Keratinocyte (primary cell): ENCODE data around the gene CD7. TPM values are rescaled to one million over a fixed set of nuclear protein-coding genes. Genes with fewer than 3 reads are reported as not detected.
A peak's percentile ranks its signal among the peaks of the same experiment; 100 is the strongest.

Experiments
- DNase-seq: peaks from one replicate; pipeline ENCODE4 v3.0.0-alpha.2; 2011; ENCODE audit warnings: low read depth, missing footprints, low spot score
- FAIRE-seq: peaks from 2 replicates; lab custom pipeline; 2011; peaks lifted over from hg19 to GRCh38; lab: Jason Lieb, UNC
- H2AFZ ChIP-seq: 2 replicates; pipeline ENCODE4 v1.6.0; 2012; ENCODE audit warnings: low read length, control low read depth, inconsistent platforms; ENCODE audit not compliant: control insufficient read depth
- H3K27ac ChIP-seq: 2 replicates; pipeline ENCODE4 v1.5.1; 2011; ENCODE audit warnings: low read length; ENCODE audit not compliant: control insufficient read depth, insufficient read depth
- H3K27me3 ChIP-seq: 3 replicates; pipeline ENCODE4 v1.6.0; 2011; ENCODE audit warnings: low read length; ENCODE audit not compliant: control insufficient read depth, insufficient read depth; ENCODE audit errors: extremely low read depth
- H3K36me3 ChIP-seq, 2 experiments: 2 replicates in 1 of 2; 3 replicates in 1 of 2; pipeline ENCODE4 v1.5.1; 2011; ENCODE audit warnings: low read length in 2 of 2, mild to moderate bottlenecking in 1 of 2; ENCODE audit not compliant: control insufficient read depth in 2 of 2, insufficient read depth in 2 of 2; ENCODE audit errors: extremely low read depth in 1 of 2
- H3K4me1 ChIP-seq: 3 replicates; pipeline ENCODE4 v1.5.1; 2011; ENCODE audit warnings: low read length; ENCODE audit not compliant: control insufficient read depth, insufficient read depth; ENCODE audit errors: extremely low read depth
- H3K4me2 ChIP-seq: 3 replicates; pipeline ENCODE4 v1.6.0; 2011; ENCODE audit warnings: low read depth, low read length; ENCODE audit not compliant: control insufficient read depth, insufficient read depth; ENCODE audit errors: extremely low read depth
- H3K4me3 ChIP-seq, 3 experiments: fragments of 200-600 bp in 1 of 3; sonication (generic) in 1 of 3; 2 replicates in 2 of 3; 3 replicates in 1 of 3; pipeline ENCODE4 v1.5.1; 2011 to 2016; ENCODE audit warnings: low read length in 3 of 3, mild to moderate bottlenecking in 3 of 3, control low read depth in 2 of 3, inconsistent platforms in 1 of 3, low read depth in 1 of 3, mixed read lengths in 1 of 3, mixed run types in 1 of 3, moderate library complexity in 1 of 3; ENCODE audit not compliant: control insufficient read depth in 2 of 3, insufficient read depth in 2 of 3; ENCODE audit errors: extremely low read depth in 1 of 3
- H3K79me2 ChIP-seq: 2 replicates; pipeline ENCODE4 v1.6.0; 2012; ENCODE audit warnings: low read length; ENCODE audit not compliant: control insufficient read depth, insufficient read depth
- H3K9ac ChIP-seq: 3 replicates; pipeline ENCODE4 v1.6.0; 2011; ENCODE audit warnings: low read length; ENCODE audit not compliant: control insufficient read depth, insufficient read depth; ENCODE audit errors: extremely low read depth
- H3K9me1 ChIP-seq: 3 replicates; pipeline ENCODE4 v1.6.0; 2011; ENCODE audit warnings: low read length; ENCODE audit not compliant: control insufficient read depth, insufficient read depth; ENCODE audit errors: extremely low read depth
- H3K9me3 ChIP-seq: 2 replicates; pipeline ENCODE4 v1.5.1; 2012; ENCODE audit warnings: low read depth, low read length; ENCODE audit not compliant: control insufficient read depth
- H4K20me1 ChIP-seq: 3 replicates; pipeline ENCODE4 v1.6.0; 2011; ENCODE audit warnings: low read length; ENCODE audit not compliant: control insufficient read depth, insufficient read depth; ENCODE audit errors: extremely low read depth
- CTCF ChIP-seq, 3 experiments: IDR thresholded peaks in 1 of 3; conservative IDR thresholded peaks in 1 of 3; optimal IDR thresholded peaks in 1 of 3; 2 replicates in 2 of 3; 3 replicates in 1 of 3; pipeline versions ENCODE3 to v1.5.1; 2011; ENCODE audit warnings: low read length in 3 of 3, mild to moderate bottlenecking in 3 of 3, moderate library complexity in 2 of 3, control low read depth in 1 of 3, inconsistent platforms in 1 of 3; ENCODE audit not compliant: insufficient read depth in 2 of 3; ENCODE audit errors: extremely low read depth in 1 of 3
- EZH2 ChIP-seq: IDR thresholded peaks from one replicate; pipeline ENCODE4 v1.6.1; 2012; ENCODE audit warnings: inconsistent platforms, mild to moderate bottlenecking, low read length, moderate library complexity
- dilution Hi-C: fragments of 300-500 bp; cut with MboI; formaldehyde crosslinking; loops from one replicate; pipeline ENCODE4 v1.7.0; 2020; ENCODE audit warnings: low sequenced_read_pairs; ENCODE audit not compliant: extremely low pct_ligation_motif_present
- polyA plus RNA-seq, 5 experiments: library from polyadenylated mRNA; depleted of rRNA in 3 of 5; stranded (reverse) in 3 of 5; stranded (forward) in 1 of 5; unstranded in 1 of 5; fragments of >200 nt; gene quantifications; 1 replicate in 1 of 5; 2 replicates in 3 of 5; 3 replicates in 1 of 5; pipeline versions ENCODE4 v1.2.1 to v1.2.3, GENCODE V29; 2011 to 2012; ENCODE audit warnings: missing spikeins in 2 of 5, low read depth in 1 of 5, low replicate concordance in 1 of 5

The CD7 gene
- polyA plus RNA-seq, 1 donor (not counting 4 experiments of a cell fraction or from before 2014, with no cell fraction given) = not detected

GRCh38 chr17:82301300-82301915, 16.0 kb downstream of the CD7 start:
- Histone ChIP-seq H3K9me1 (no peaks in the 10 kb centered on the region), H3K27ac (no peak overlapping the region), H3K4me3 (peak overlapping the region in 1 of 3 experiments; percentile 13), H3K36me3 (no peaks in the 10 kb centered on the region), H3K4me2 (peak overlapping the region; percentile 56), H3K27me3 (no peaks in the 10 kb centered on the region), H3K4me1 (peaks cover 47% of the 10 kb centered on the region), H4K20me1 (no peaks in the 10 kb centered on the region), H3K79me2 (no peaks in the 10 kb centered on the region), H2AFZ (no peak overlapping the region), H3K9me3 (no peaks in the 10 kb centered on the region), H3K9ac (peak overlapping the region; percentile 47)
- FAIRE-seq (no peak), DNase-seq (no peak)
- no peak for TF ChIP-seq CTCF (optimal IDR thresholded peaks at IDR 0.05 in 1 of 3, IDR thresholded peaks at IDR 0.05 in 1 of 3, conservative IDR thresholded peaks at IDR 0.05 in 1 of 3; ENCODE audit: extremely low read depth in 1 of 3, insufficient read depth in 2 of 3, low read length in 3 of 3)
- TF ChIP-seq EZH2 = no peak
- dilution Hi-C loops = no loop called here

- Histone ChIP-seq H3K4me2 (peak overlapping the region; percentile 56), H3K27me3 (no peaks in the 10 kb centered on the region), H4K20me1 (no peaks in the 10 kb centered on the region), H3K4me3 (no peak overlapping the region), H3K79me2 (no peaks in the 10 kb centered on the region), H3K9me1 (no peaks in the 10 kb centered on the region), H3K27ac (no peak overlapping the region), H3K4me1 (peaks cover 50% of the 10 kb centered on the region), H3K36me3 (no peaks in the 10 kb centered on the region), H3K9me3 (no peaks in the 10 kb centered on the region), H3K9ac (peak overlapping the region; percentile 47), H2AFZ (peak overlapping the region; percentile 15)
- FAIRE-seq = no peak
- dilution Hi-C loops = no loop called here
- no peak for DNase-seq
- peak; percentile 59 to 88 (median 85) for TF ChIP-seq CTCF (optimal IDR thresholded peaks at IDR 0.05 in 1 of 3, IDR thresholded peaks at IDR 0.05 in 1 of 3, conservative IDR thresholded peaks at IDR 0.05 in 1 of 3; ENCODE audit: extremely low read depth in 1 of 3, insufficient read depth in 2 of 3, low read length in 3 of 3)
- no peak for TF ChIP-seq EZH2
These were observed 16.6 kb downstream of the CD7 start for GRCh38 chr17:82300707-82301270.
